Suprapubic skin (tissue), 4 donors: ENCODE measurements around the gene KHDC4.

Source experiments
- CTCF ChIP-seq, 2 donors: fragments of 200-600 bp in 1 of 2; fragments of 450-650 bp in 1 of 2; sonication (generic) in 1 of 2; IDR thresholded peaks; one replicate each; pipeline ENCODE4 v1.5.1; 2016 to 2019; ENCODE audit warnings: antibody characterized with exemption in 2 of 2, mild to moderate bottlenecking in 1 of 2, moderate library complexity in 1 of 2
- POLR2A ChIP-seq, 2 donors: fragments of 450-650 bp; IDR thresholded peaks; one replicate each; pipeline ENCODE4 v1.6.1; 2017; ENCODE audit warnings: antibody characterized with exemption in 2 of 2, mild to moderate bottlenecking in 2 of 2, moderate library complexity in 2 of 2
- POLR2AphosphoS5 ChIP-seq, 3 donors: sonication (generic); formaldehyde crosslinking; IDR thresholded peaks; one replicate each; pipeline ENCODE4 v1.6.1; 2017; ENCODE audit warnings: antibody characterized with exemption in 3 of 3

GRCh38 chr1:155973723-155974122, 39.5 kb upstream of the KHDC4 start:
- no peak for TF ChIP-seq CTCF (IDR thresholded peaks at IDR 0.05)
- TF ChIP-seq POLR2A (IDR thresholded peaks at IDR 0.05), result no peak
- TF ChIP-seq POLR2AphosphoS5 (IDR thresholded peaks at IDR 0.05), result no peak
